Keratinocyte (primary cell): ENCODE results near the gene CRADD. TPM values are rescaled to one million over a fixed set of nuclear protein-coding genes. Genes with fewer than 3 reads are reported as not detected.

Source experiments
- DNase-seq: peaks from one replicate; pipeline ENCODE4 v3.0.0-alpha.2; 2011; ENCODE audit warnings: low read depth, missing footprints, low spot score
- FAIRE-seq: peaks from 2 replicates; lab custom pipeline; 2011; peaks lifted over from hg19 to GRCh38; lab: Jason Lieb, UNC
- H2AFZ ChIP-seq: 2 replicates; pipeline ENCODE4 v1.6.0; 2012; ENCODE audit warnings: low read length, control low read depth, inconsistent platforms; ENCODE audit not compliant: control insufficient read depth
- H3K27ac ChIP-seq: 2 replicates; pipeline ENCODE4 v1.5.1; 2011; ENCODE audit warnings: low read length; ENCODE audit not compliant: control insufficient read depth, insufficient read depth
- H3K27me3 ChIP-seq: 3 replicates; pipeline ENCODE4 v1.6.0; 2011; ENCODE audit warnings: low read length; ENCODE audit not compliant: control insufficient read depth, insufficient read depth; ENCODE audit errors: extremely low read depth
- H3K36me3 ChIP-seq, 2 experiments: 2 replicates in 1 of 2; 3 replicates in 1 of 2; pipeline ENCODE4 v1.5.1; 2011; ENCODE audit warnings: low read length in 2 of 2, mild to moderate bottlenecking in 1 of 2; ENCODE audit not compliant: control insufficient read depth in 2 of 2, insufficient read depth in 2 of 2; ENCODE audit errors: extremely low read depth in 1 of 2
- H3K4me1 ChIP-seq: 3 replicates; pipeline ENCODE4 v1.5.1; 2011; ENCODE audit warnings: low read length; ENCODE audit not compliant: control insufficient read depth, insufficient read depth; ENCODE audit errors: extremely low read depth
- H3K4me2 ChIP-seq: 3 replicates; pipeline ENCODE4 v1.6.0; 2011; ENCODE audit warnings: low read depth, low read length; ENCODE audit not compliant: control insufficient read depth, insufficient read depth; ENCODE audit errors: extremely low read depth
- H3K4me3 ChIP-seq, 3 experiments: fragments of 200-600 bp in 1 of 3; sonication (generic) in 1 of 3; 2 replicates in 2 of 3; 3 replicates in 1 of 3; pipeline ENCODE4 v1.5.1; 2011 to 2016; ENCODE audit warnings: low read length in 3 of 3, mild to moderate bottlenecking in 3 of 3, control low read depth in 2 of 3, inconsistent platforms in 1 of 3, low read depth in 1 of 3, mixed read lengths in 1 of 3, mixed run types in 1 of 3, moderate library complexity in 1 of 3; ENCODE audit not compliant: control insufficient read depth in 2 of 3, insufficient read depth in 2 of 3; ENCODE audit errors: extremely low read depth in 1 of 3
- H3K79me2 ChIP-seq: 2 replicates; pipeline ENCODE4 v1.6.0; 2012; ENCODE audit warnings: low read length; ENCODE audit not compliant: control insufficient read depth, insufficient read depth
- H3K9ac ChIP-seq: 3 replicates; pipeline ENCODE4 v1.6.0; 2011; ENCODE audit warnings: low read length; ENCODE audit not compliant: control insufficient read depth, insufficient read depth; ENCODE audit errors: extremely low read depth
- H3K9me1 ChIP-seq: 3 replicates; pipeline ENCODE4 v1.6.0; 2011; ENCODE audit warnings: low read length; ENCODE audit not compliant: control insufficient read depth, insufficient read depth; ENCODE audit errors: extremely low read depth
- H3K9me3 ChIP-seq: 2 replicates; pipeline ENCODE4 v1.5.1; 2012; ENCODE audit warnings: low read depth, low read length; ENCODE audit not compliant: control insufficient read depth
- H4K20me1 ChIP-seq: 3 replicates; pipeline ENCODE4 v1.6.0; 2011; ENCODE audit warnings: low read length; ENCODE audit not compliant: control insufficient read depth, insufficient read depth; ENCODE audit errors: extremely low read depth
- CTCF ChIP-seq, 3 experiments: IDR thresholded peaks in 1 of 3; conservative IDR thresholded peaks in 1 of 3; optimal IDR thresholded peaks in 1 of 3; 2 replicates in 2 of 3; 3 replicates in 1 of 3; pipeline versions ENCODE3 to v1.5.1; 2011; ENCODE audit warnings: low read length in 3 of 3, mild to moderate bottlenecking in 3 of 3, moderate library complexity in 2 of 3, control low read depth in 1 of 3, inconsistent platforms in 1 of 3; ENCODE audit not compliant: insufficient read depth in 2 of 3; ENCODE audit errors: extremely low read depth in 1 of 3
- EZH2 ChIP-seq: IDR thresholded peaks from one replicate; pipeline ENCODE4 v1.6.1; 2012; ENCODE audit warnings: inconsistent platforms, mild to moderate bottlenecking, low read length, moderate library complexity
- dilution Hi-C: fragments of 300-500 bp; cut with MboI; formaldehyde crosslinking; loops from one replicate; pipeline ENCODE4 v1.7.0; 2020; ENCODE audit warnings: low sequenced_read_pairs; ENCODE audit not compliant: extremely low pct_ligation_motif_present
- polyA plus RNA-seq, 5 experiments: library from polyadenylated mRNA; depleted of rRNA in 3 of 5; stranded (reverse) in 3 of 5; stranded (forward) in 1 of 5; unstranded in 1 of 5; fragments of >200 nt; gene quantifications; 1 replicate in 1 of 5; 2 replicates in 3 of 5; 3 replicates in 1 of 5; pipeline versions ENCODE4 v1.2.1 to v1.2.3, GENCODE V29; 2011 to 2012; ENCODE audit warnings: missing spikeins in 2 of 5, low read depth in 1 of 5, low replicate concordance in 1 of 5

The CRADD gene
- polyA plus RNA-seq, 1 donor (not counting 4 experiments of a cell fraction or from before 2014, with no cell fraction given): 11.2 TPM

- Histone ChIP-seq H3K4me1 (peaks cover 11% of the 10 kb centered on the region), H3K9me3 (no peaks in the 10 kb centered on the region), H2AFZ (no peak overlapping the region), H3K9me1 (no peaks in the 10 kb centered on the region), H3K27ac (no peak overlapping the region), H3K4me3 (no peak overlapping the region), H3K4me2 (no peak overlapping the region), H3K79me2 (no peaks in the 10 kb centered on the region), H3K36me3 (no peaks in the 10 kb centered on the region), H3K27me3 (no peaks in the 10 kb centered on the region), H3K9ac (no peak overlapping the region), H4K20me1 (no peaks in the 10 kb centered on the region)
- TF ChIP-seq CTCF (optimal IDR thresholded peaks at IDR 0.05 in 1 of 3, IDR thresholded peaks at IDR 0.05 in 1 of 3, conservative IDR thresholded peaks at IDR 0.05 in 1 of 3; ENCODE audit: extremely low read depth in 1 of 3, insufficient read depth in 2 of 3, low read length in 3 of 3) (no peak), EZH2 (no peak)
- DNase-seq (no peak), FAIRE-seq (no peak)
- dilution Hi-C loops: no loop called here
Measured at GRCh38 chr12:93737457-93738198, 60.5 kb downstream of the CRADD start.

GRCh38 chr12:93738199-93739058 is 61.3 kb downstream of the CRADD start:
- H3K27me3 ChIP-seq: no peaks in the 10 kb centered on the region
- no peaks in the 10 kb centered on the region for H4K20me1 ChIP-seq
- no peak overlapping the region for H3K9ac ChIP-seq
- no peak for FAIRE-seq
- H3K4me1 ChIP-seq: peaks cover 16% of the 10 kb centered on the region
- DNase-seq: no peak
- H3K9me1 ChIP-seq: no peaks in the 10 kb centered on the region
- no peaks in the 10 kb centered on the region for H3K9me3 ChIP-seq
- H3K4me3 ChIP-seq: no peak overlapping the region
- H3K4me2 ChIP-seq: no peak overlapping the region
- no peak for TF ChIP-seq CTCF (optimal IDR thresholded peaks at IDR 0.05 in 1 of 3, IDR thresholded peaks at IDR 0.05 in 1 of 3, conservative IDR thresholded peaks at IDR 0.05 in 1 of 3; ENCODE audit: extremely low read depth in 1 of 3, insufficient read depth in 2 of 3, low read length in 3 of 3)
- TF ChIP-seq EZH2: no peak
- H3K79me2 ChIP-seq: no peaks in the 10 kb centered on the region
- no peak overlapping the region for H2AFZ ChIP-seq
- H3K36me3 ChIP-seq: no peaks in the 10 kb centered on the region
- no peak overlapping the region for H3K27ac ChIP-seq
- dilution Hi-C loops: no loop called here
